HEK293T (cell line): ENCODE measurements around the gene DOCK2.

ENCODE experiments used
- CTCF ChIA-PET: fragments of 350-600 bp; formaldehyde crosslinking; extraction: SDS; loops from one replicate; lab custom pipeline; 2021; ENCODE audit warnings: antibody characterized with exemption, inconsistent platforms; lab: Yijun Ruan, JAX
- POLR2A ChIA-PET: fragments of 350-600 bp; formaldehyde crosslinking; extraction: SDS; loops from one replicate; lab custom pipeline; 2020; ENCODE audit warnings: antibody characterized with exemption, inconsistent platforms; lab: Yijun Ruan, JAX
- DNase-seq: peaks from one replicate; pipeline ENCODE4 v3.0.0; 2012; ENCODE audit warnings: mixed read lengths; ENCODE audit errors: extremely low spot score
- ARNT ChIP-seq: fragments of 450-650 bp; IDR thresholded peaks from 2 replicates; pipeline ENCODE4 v1.6.1; 2017; ENCODE audit warnings: mild to moderate bottlenecking
- BHLHE40 ChIP-seq: fragments of 450-650 bp; IDR thresholded peaks from 2 replicates; pipeline ENCODE4 v1.6.1; 2016; ENCODE audit warnings: mild to moderate bottlenecking, moderate library complexity, borderline replicate concordance
- CTBP1 ChIP-seq: fragments of 450-650 bp; IDR thresholded peaks from 2 replicates; pipeline ENCODE4 v1.6.1; 2016; ENCODE audit warnings: borderline replicate concordance
- ELF4 ChIP-seq: fragments of 450-650 bp; IDR thresholded peaks from 2 replicates; pipeline ENCODE4 v1.6.1; 2017; ENCODE audit warnings: antibody characterized with exemption
- FOXA1 ChIP-seq: fragments of 450-650 bp; IDR thresholded peaks from 2 replicates; pipeline ENCODE4 v1.6.1; 2016; ENCODE audit warnings: mild to moderate bottlenecking
- FOXK2 ChIP-seq: fragments of 450-650 bp; IDR thresholded peaks from 2 replicates; pipeline ENCODE4 v1.6.1; 2016; ENCODE audit warnings: mild to moderate bottlenecking
- FOXM1 ChIP-seq: fragments of 450-650 bp; IDR thresholded peaks from 2 replicates; pipeline ENCODE4 v1.6.1; 2017; ENCODE audit warnings: mild to moderate bottlenecking, borderline replicate concordance
- HDGF ChIP-seq: fragments of 450-650 bp; IDR thresholded peaks from 2 replicates; pipeline ENCODE4 v1.6.1; 2017; ENCODE audit warnings: antibody characterized with exemption, borderline replicate concordance
- L3MBTL2 ChIP-seq: fragments of 450-650 bp; conservative IDR thresholded peaks from 2 replicates; pipeline ENCODE4 v1.6.1; 2016; ENCODE audit warnings: mild to moderate bottlenecking
- LEF1 ChIP-seq: fragments of 450-650 bp; IDR thresholded peaks from 2 replicates; pipeline ENCODE4 v1.6.1; 2017; ENCODE audit warnings: mild to moderate bottlenecking, borderline replicate concordance
- NFRKB ChIP-seq: fragments of 450-650 bp; IDR thresholded peaks from 2 replicates; pipeline ENCODE4 v1.6.1; 2016; ENCODE audit warnings: mild to moderate bottlenecking, moderate library complexity
- PKNOX1 ChIP-seq: fragments of 450-650 bp; IDR thresholded peaks from 2 replicates; pipeline ENCODE4 v1.6.1; 2016
- SP1 ChIP-seq: fragments of 450-650 bp; IDR thresholded peaks from 2 replicates; pipeline ENCODE4 v1.6.1; 2017
- SUZ12 ChIP-seq: fragments of 450-650 bp; IDR thresholded peaks from 2 replicates; pipeline ENCODE4 v1.6.1; 2016; ENCODE audit warnings: mild to moderate bottlenecking
- TARDBP ChIP-seq: fragments of 450-650 bp; IDR thresholded peaks from 2 replicates; pipeline ENCODE4 v1.6.1; 2016
- ZNF384 ChIP-seq: fragments of 450-650 bp; IDR thresholded peaks from 2 replicates; pipeline ENCODE4 v1.6.1; 2016

Gene DOCK2

GRCh38 chr5:169789417-169789940 lies 152.4 kb downstream of the DOCK2 start:
- no peak for DNase-seq
- TF ChIP-seq PKNOX1: no peak
- no peak for TF ChIP-seq FOXA1
- TF ChIP-seq CTBP1: no peak
- TF ChIP-seq SP1: no peak
- TF ChIP-seq HDGF: no peak
- no peak for TF ChIP-seq TARDBP
- ChIA-PET CTCF (no interaction called here), POLR2A (no interaction called here)

DNA sequence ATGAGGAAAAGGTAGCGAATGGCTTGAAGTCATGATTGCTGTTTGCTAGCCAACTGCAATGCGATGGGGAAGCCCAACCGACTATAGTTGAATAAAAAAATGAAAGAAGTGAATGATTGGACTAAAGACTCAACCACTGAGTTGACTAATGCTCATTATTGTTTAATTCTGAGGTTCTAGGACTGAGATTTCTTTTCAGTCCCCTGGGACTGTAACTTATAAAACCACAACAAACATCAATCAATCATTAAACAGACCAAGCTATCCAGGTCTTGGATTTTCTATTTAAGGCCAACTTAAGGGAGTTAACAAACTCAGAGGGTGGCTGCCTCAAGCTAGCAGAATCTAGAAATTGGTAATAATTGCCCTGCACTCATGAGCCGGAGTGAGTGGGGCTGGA lies 154.2 kb downstream of the DOCK2 start:
- POLR2A ChIA-PET: no interaction called here

DNA sequence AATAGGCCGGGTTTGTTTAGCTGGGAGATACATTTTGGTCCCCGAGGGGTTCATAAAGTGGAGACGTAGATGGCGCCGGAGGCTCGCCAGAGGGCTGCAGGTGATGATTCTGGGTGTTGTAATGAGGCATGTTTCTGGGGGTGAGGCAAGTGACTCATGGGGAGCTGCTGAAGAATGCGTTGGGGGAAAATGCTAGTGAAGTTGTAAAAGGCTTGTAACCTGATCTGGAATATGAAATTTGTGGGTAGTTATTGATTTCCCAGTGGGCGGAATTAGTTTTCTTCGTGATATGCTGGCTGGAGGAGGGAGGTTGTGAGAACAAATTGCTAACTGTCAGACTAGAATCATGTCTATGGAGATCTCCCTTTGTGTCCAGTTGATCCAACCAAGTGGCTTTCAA lies 158.3 kb downstream of the DOCK2 start:
- ChIA-PET CTCF (no interaction called here), POLR2A (no interaction called here)
- no peak for DNase-seq
- TF ChIP-seq LEF1 (no peak), ZNF384 (no peak), L3MBTL2 (no peak), SP1 (no peak), BHLHE40 (no peak), SUZ12 (no peak), HDGF (no peak), CTBP1 (no peak), ELF4 (no peak), FOXK2 (no peak), FOXA1 (no peak), PKNOX1 (no peak), NFRKB (no peak), ARNT (no peak), TARDBP (no peak), FOXM1 (no peak)

More for the DNA sequence above, 154.2 kb downstream of the DOCK2 start:
- DNase-seq: no peak
- CTCF ChIA-PET: no interaction called here
- TF ChIP-seq NFRKB (no peak), ZNF384 (no peak), L3MBTL2 (no peak), SP1 (no peak), PKNOX1 (no peak), LEF1 (no peak), ARNT (no peak), ELF4 (no peak), SUZ12 (no peak), FOXK2 (no peak), FOXA1 (no peak), BHLHE40 (no peak), FOXM1 (no peak), CTBP1 (no peak), HDGF (no peak), TARDBP (no peak)

DNA sequence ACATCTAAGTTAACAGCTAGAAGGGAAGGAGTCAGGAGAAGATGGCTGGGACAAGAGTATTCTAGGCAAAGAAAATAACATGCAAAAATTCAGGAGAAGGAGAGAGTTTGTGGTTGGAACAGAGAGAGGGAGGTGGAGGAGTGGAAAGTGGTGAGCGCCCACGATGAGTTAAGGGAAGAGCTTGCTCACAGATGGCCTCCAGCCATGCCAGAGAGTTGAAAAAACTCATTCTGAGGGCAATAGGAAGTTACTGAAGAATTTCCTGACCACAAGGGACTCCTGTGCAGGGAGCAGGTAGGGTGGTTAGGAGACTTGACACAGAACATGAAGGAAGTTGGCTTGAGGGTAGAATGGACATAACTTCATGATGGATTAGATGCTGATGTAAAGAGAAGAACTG lies 159.7 kb downstream of the DOCK2 start:
- TF ChIP-seq NFRKB: no peak
- no peak for TF ChIP-seq HDGF
- TF ChIP-seq CTBP1: no peak
- TF ChIP-seq ELF4: no peak
- TF ChIP-seq ZNF384: no peak
- CTCF ChIA-PET: no interaction called here
- DNase-seq: no peak
- POLR2A ChIA-PET: no interaction called here

DNA sequence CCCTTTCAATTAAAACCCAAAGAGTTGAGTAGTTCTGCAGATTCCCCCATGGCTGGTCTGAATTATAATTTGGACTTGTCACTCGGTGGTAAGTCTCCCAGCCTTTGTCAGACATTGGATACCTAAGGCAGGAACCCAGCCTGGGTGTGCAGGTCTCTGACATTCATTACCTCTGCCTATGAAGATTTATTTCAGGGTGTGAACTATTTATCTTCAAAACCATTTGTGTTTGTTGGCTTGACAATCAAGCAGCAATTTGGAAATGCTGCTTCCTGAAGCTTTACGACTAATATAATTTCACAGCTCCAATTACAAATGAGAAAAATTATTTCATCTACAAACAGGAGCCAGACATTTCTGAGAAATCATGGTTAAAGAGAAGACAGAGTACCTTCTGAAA lies 160.5 kb downstream of the DOCK2 start:
- ChIA-PET CTCF (no interaction called here), POLR2A (no interaction called here)
- no peak for TF ChIP-seq LEF1
- no peak for TF ChIP-seq ZNF384
- no peak for TF ChIP-seq CTBP1
- TF ChIP-seq L3MBTL2: no peak
- no peak for TF ChIP-seq PKNOX1
- TF ChIP-seq SUZ12: no peak
- no peak for TF ChIP-seq FOXK2
- no peak for DNase-seq

DNA sequence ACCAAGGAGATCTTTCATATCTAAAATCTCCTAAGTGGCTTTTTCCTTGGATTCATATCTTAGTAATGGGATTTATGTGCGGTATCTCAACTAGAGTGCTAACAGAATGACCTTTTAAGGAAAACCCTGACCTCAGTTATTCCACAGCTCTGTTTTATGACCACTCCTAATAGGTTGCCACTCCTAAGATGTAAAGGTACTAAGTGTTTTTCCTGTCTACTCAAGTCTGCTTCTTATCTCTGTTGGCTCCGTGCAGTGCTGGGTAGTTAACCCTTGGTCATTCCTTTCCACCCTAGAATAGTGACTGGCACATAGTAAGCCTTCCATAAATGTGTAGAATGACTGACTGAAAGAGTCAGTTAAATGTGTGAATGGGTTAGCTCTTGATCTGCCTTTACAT lies 161.4 kb downstream of the DOCK2 start:
- ChIA-PET CTCF (interaction anchor here (0.6 kb wide), 1 partner anchor 12 kb away, joined by 5 read pairs; no protein-coding TSS in a partner anchor), POLR2A (no interaction called here)
- peak; percentile 35 for DNase-seq
- TF ChIP-seq NFRKB (no peak), HDGF (no peak), ARNT (no peak), L3MBTL2 (no peak)
